Sciatic nerve (tissue), 2 donors: ENCODE results near the gene SERHL2. TPM values are rescaled to one million over a fixed set of nuclear protein-coding genes. Genes with fewer than 3 reads are reported as not detected.
"Not testable (repeated sequence)": the region's sequence is repeated elsewhere in the genome, so short reads cannot be mapped to it uniquely, and the experiment has no call there.

ENCODE experiments used
- ATAC-seq: fragments of 200-7000 bp; cut with Tn5 transposase; one replicate; pipeline ENCODE4 v1.9.1; 2020; ENCODE audit warnings: mild to moderate bottlenecking, moderate library complexity
- DNase-seq: peaks from one replicate; pipeline ENCODE4 v3.0.0-alpha.2; 2020; ENCODE audit warnings: low spot score
- intact Hi-C: fragments of 100-400 bp; cut with DNase I; formaldehyde crosslinking; loops from one replicate; pipeline ENCODE4 v1.14.2; 2022
- total RNA-seq: library from RNA; stranded (reverse); fragmentation: NEBNext Ultra II Directional; extraction: Animal tissue kit (Norgen Biotek cat#: 25700); gene quantifications from one replicate; pipeline ENCODE4 v1.2.1, GENCODE V29; 2021
- donor health status: DM: no; HTN: no; CAD: no.
- donor health status: DM: no; HTN: no; CAD: no.

The SERHL2 gene
- total RNA-seq, 1 donor from 2014 or later = 7.8 TPM

GRCh38 chr22:42564699-42565098, 10.9 kb downstream of the SERHL2 start:
- intact Hi-C loops = no loop called here
- ATAC-seq (no peak), DNase-seq (no peak)

GRCh38 chr22:42565956-42566355, 12.2 kb downstream of the SERHL2 start:
- ATAC-seq = no peak
- intact Hi-C loops = no loop called here
- no peak for DNase-seq

GRCh38 chr22:42567950-42568349, 14.2 kb downstream of the SERHL2 start:
- DNase-seq, ATAC-seq, intact Hi-C loops: not testable (repeated sequence)

- DNase-seq, ATAC-seq, intact Hi-C loops: not testable (repeated sequence)
These were observed 16.8 kb downstream of the SERHL2 start for GRCh38 chr22:42570580-42570979.

- DNase-seq, intact Hi-C loops, ATAC-seq: not testable (repeated sequence)
These were observed 17.3 kb downstream of the SERHL2 start for GRCh38 chr22:42571068-42571467.

- ATAC-seq = peak; percentile 8
- DNase-seq, intact Hi-C loops: not testable (repeated sequence)
These were observed 20.3 kb downstream of the SERHL2 start for GRCh38 chr22:42574046-42574445.

- DNase-seq, ATAC-seq, intact Hi-C loops: not testable (repeated sequence)
These were observed 20.7 kb downstream of the SERHL2 start for GRCh38 chr22:42574468-42574867.

- DNase-seq, intact Hi-C loops, ATAC-seq: not testable (repeated sequence)
These were observed 22.3 kb downstream of the SERHL2 start for GRCh38 chr22:42575996-42576574.

- intact Hi-C loops, DNase-seq, ATAC-seq: not testable (repeated sequence)
These were observed 23.4 kb downstream of the SERHL2 start for GRCh38 chr22:42577141-42577540.

- ATAC-seq (no peak), DNase-seq (no peak)
- intact Hi-C loops = no loop called here
These were observed 24.0 kb downstream of the SERHL2 start for GRCh38 chr22:42577623-42578240.

- ATAC-seq, intact Hi-C loops, DNase-seq: not testable (repeated sequence)
These were observed 26.3 kb downstream of the SERHL2 start for GRCh38 chr22:42580040-42580439.

- intact Hi-C loops = not testable (repeated sequence)
- peak; percentile 2 for ATAC-seq
These were observed 27.5 kb downstream of the SERHL2 start for GRCh38 chr22:42581194-42581761.

GRCh38 chr22:42581762-42582716, 28.3 kb downstream of the SERHL2 start:
- intact Hi-C loops = no loop called here
- DNase-seq (peak; percentile 89), ATAC-seq (peak; percentile 90)

More at GRCh38 chr22:42581194-42581761, 27.5 kb downstream of the SERHL2 start:
- not testable (repeated sequence) for DNase-seq

GRCh38 chr22:42582987-42583386, 29.2 kb downstream of the SERHL2 start:
- ATAC-seq (no peak), DNase-seq (no peak)
- intact Hi-C loops = no loop called here

- no peak for DNase-seq
These were observed 30.7 kb downstream of the SERHL2 start for GRCh38 chr22:42584364-42584940.

GRCh38 chr22:42585096-42585495, 31.3 kb downstream of the SERHL2 start:
- no peak for ATAC-seq
- DNase-seq = no peak
- intact Hi-C loops = no loop called here

More at GRCh38 chr22:42584364-42584940, 30.7 kb downstream of the SERHL2 start:
- intact Hi-C loops = no loop called here
- no peak for ATAC-seq

- DNase-seq (no peak), ATAC-seq (no peak)
- intact Hi-C loops = no loop called here
These were observed 32.6 kb downstream of the SERHL2 start for GRCh38 chr22:42586381-42586780.

- ATAC-seq = no peak
- no peak for DNase-seq
- intact Hi-C loops = no loop called here
These were observed 33.9 kb downstream of the SERHL2 start for GRCh38 chr22:42587588-42588175.
